ENCODE results near the gene MTERF2. TPM values are rescaled to one million over a fixed set of nuclear protein-coding genes. Genes with fewer than 3 reads are reported as not detected.
A peak's percentile ranks its signal among the peaks of the same experiment; 100 is the strongest.

The MTERF2 gene
- total RNA-seq, 2 donors from 2014 or later = 8.0 to 9.0 TPM

DNA sequence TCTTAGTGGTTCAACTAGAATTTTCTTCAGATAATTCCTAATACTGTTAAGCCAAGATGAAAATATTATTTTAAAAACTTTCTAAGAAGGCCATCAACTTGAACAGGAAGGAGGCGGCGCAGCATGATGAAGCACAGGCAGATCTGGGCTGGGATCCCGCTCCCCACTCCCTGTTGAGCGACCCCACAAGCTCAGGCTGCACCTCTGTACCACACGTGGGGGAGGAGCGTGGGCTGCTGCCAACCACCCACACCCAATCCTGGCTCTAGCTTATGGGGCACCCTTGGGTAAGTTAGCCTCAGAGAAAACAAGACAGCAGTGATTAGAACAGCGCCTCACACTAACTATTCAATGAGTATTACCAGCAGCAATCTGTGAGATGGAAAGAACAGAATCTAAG, 6.0 kb downstream of the MTERF2 start:
- Mint-ChIP-seq H3K4me1 (ENCODE audit: low read depth in 2 of 2) (peaks cover 24 to 28% of the 10 kb centered on the region in 2 donors), H3K4me3 (no peak overlapping the region), H3K27ac (no peak overlapping the region), H3K36me3 (peaks cover 26% of the 10 kb centered on the region), H3K9me3 (peaks cover 4% of the 10 kb centered on the region), H3K27me3 (no peaks in the 10 kb centered on the region)
- ATAC-seq (no peak), DNase-seq (ENCODE audit: low spot score) (no peak)

DNA sequence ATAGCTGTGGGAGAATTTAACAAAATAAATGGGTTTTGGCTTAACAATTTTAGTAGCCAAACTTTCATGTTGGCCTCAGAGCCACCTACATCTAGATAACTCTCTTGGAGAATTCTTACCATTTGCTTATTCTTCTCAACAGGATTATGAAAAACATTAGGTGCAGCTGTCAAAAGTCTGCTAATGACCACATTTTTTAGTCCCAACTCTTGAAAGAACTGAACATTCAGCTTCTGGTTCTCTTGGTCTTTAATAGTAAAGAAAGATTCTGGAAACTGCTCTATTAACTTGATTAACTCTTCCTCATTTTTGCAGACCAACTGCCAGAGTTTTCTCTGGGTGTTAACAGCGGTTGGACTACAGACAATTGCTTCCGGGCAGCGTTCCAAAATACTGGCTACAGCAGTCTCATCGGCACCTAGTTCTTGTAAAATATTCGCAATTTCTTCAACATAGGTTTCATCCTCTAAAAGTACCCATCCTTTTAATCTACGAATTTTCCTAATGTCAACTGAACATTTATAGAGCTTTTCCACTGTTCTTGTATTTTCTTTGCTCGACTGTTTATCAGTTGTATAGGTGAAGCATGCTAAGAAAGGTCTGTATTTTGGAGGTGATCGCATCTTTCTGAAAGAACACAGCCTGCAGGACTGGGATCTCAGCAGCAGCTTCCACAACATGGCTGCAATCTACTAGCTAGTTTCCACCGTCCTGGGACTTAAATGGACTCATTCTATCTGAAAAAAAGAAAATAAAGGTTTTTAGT, 8.7 kb downstream of the MTERF2 start:
- no peaks in the 10 kb centered on the region for H3K27me3 Mint-ChIP-seq
- H3K27ac Mint-ChIP-seq = no peak overlapping the region
- DNase-seq (ENCODE audit: low spot score) (no peak), ATAC-seq (no peak)
- no peak overlapping the region for H3K4me3 Mint-ChIP-seq
- no peaks in the 10 kb centered on the region for H3K9me3 Mint-ChIP-seq
- peaks cover 7% of the 10 kb centered on the region for H3K36me3 Mint-ChIP-seq
- H3K4me1 Mint-ChIP-seq (ENCODE audit: low read depth in 2 of 2) = peaks cover 8 to 14% of the 10 kb centered on the region in 2 donors

DNA sequence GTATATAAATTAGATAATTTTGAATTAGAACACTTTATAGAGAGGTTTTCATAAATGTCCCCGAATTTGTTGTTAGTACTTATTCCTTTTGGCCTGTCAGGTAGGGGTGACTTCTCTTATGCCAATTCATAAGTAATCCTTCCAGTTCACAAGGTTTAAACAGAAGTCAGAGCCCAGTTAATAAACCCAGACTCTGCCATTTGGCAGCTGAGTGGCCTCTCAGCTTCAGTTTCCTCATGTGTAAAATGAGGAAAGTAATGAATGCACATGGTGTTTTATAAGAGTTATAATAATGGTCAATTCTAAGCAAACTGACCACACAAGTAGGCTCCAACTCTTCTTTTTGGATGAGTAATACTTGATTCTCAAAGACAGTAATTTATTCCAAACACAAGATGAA, 10.3 kb downstream of the MTERF2 start:
- Mint-ChIP-seq H3K27ac (no peak overlapping the region), H3K4me3 (no peak overlapping the region)

DNA sequence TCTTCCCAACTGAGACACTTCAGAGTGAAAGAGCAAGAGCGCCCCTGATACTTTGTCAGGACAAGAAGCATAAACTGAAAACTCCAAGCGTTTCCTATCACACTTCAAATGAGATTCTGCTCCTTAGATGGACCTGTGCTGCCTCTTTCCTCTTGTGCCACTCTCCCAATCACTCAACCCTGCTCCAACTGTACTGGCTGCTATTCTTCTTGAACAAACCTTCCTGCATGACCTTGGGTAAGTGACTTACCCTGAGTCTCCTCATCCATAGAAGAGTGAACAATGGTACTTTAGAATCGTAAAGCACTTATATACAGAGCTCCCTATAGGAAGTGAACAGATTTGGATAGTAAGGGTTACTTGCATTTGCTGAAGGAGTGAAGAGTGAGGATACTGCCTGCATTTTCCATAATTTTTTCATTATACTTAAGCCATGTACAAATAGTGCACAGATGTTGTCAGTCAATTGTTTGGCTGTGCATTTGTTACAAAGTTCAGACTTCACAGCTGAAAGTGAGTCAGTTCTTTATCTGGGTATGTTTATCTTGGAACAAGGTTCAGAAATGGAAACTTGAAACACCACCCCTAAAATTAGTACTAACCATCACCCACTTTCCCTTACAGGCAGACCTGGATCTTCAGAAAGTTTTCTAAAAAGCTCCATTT, 10.8 kb downstream of the MTERF2 start:
- Mint-ChIP-seq H3K36me3 (peaks cover 9% of the 10 kb centered on the region), H3K9me3 (no peaks in the 10 kb centered on the region), H3K27ac (no peak overlapping the region), H3K4me1 (ENCODE audit: low read depth in 2 of 2) (peaks cover 5 to 12% of the 10 kb centered on the region in 2 donors), H3K27me3 (no peaks in the 10 kb centered on the region), H3K4me3 (no peak overlapping the region)
- ATAC-seq = no peak
- no peak for DNase-seq (ENCODE audit: low spot score)

More for the DNA sequence above, 10.3 kb downstream of the MTERF2 start:
- H3K4me1 Mint-ChIP-seq (ENCODE audit: low read depth in 2 of 2) = peaks cover 4 to 11% of the 10 kb centered on the region in 2 donors
- ATAC-seq = no peak
- H3K27me3 Mint-ChIP-seq = no peaks in the 10 kb centered on the region
- peaks cover 6% of the 10 kb centered on the region for H3K36me3 Mint-ChIP-seq
- no peaks in the 10 kb centered on the region for H3K9me3 Mint-ChIP-seq
- DNase-seq (ENCODE audit: low spot score) = no peak

DNA sequence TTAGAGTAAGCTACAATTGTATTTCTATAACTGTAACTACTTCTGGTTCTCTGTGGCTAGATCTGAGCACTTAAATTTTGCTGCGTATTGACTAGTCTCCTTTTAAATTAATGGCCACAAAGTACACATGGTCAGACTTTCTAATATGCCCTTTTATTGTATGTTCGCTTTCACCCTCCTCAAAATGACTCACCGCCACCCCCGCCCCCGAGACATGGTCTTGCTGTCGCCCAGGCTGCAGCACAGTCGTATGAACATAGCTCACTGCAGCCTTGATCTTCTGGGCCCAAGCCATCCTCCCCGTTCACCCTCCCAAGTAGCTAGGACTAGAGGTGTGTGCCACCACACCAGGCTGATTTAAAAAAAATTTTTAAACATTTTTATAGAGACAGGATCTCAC, 11.8 kb downstream of the MTERF2 start:
- DNase-seq (ENCODE audit: low spot score) = no peak
- Mint-ChIP-seq H3K4me3 (no peak overlapping the region), H3K4me1 (ENCODE audit: low read depth in 2 of 2) (peaks cover 9 to 15% of the 10 kb centered on the region in 2 donors), H3K9me3 (no peaks in the 10 kb centered on the region), H3K27ac (no peak overlapping the region), H3K36me3 (peaks cover 13% of the 10 kb centered on the region), H3K27me3 (no peaks in the 10 kb centered on the region)
- ATAC-seq = no peak

DNA sequence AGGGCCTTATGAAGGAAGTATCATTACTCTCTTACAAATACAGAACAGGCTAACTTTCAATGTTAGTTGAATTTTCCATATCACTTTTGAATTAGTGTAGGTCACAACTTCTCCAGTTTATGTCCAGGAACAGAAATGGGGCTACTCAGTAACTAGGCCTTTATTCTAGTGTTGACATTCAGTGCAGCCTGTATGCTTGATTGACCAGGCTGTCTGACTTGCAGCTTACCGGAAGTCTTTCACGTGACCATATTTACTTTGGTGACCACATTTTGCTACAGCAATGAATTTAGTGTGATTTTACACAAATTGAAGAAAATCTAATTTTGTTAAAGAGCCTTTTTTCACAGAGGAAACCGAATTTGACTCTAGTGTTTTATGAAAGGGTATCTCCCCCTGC, 12.4 kb downstream of the MTERF2 start:
- no peak overlapping the region for H3K27ac Mint-ChIP-seq
- H3K27me3 Mint-ChIP-seq = no peaks in the 10 kb centered on the region
- ATAC-seq (no peak), DNase-seq (ENCODE audit: low spot score) (no peak)
- H3K9me3 Mint-ChIP-seq = no peaks in the 10 kb centered on the region
- peaks cover 9 to 15% of the 10 kb centered on the region in 2 donors for H3K4me1 Mint-ChIP-seq (ENCODE audit: low read depth in 2 of 2)
- peaks cover 13% of the 10 kb centered on the region for H3K36me3 Mint-ChIP-seq
- no peak overlapping the region for H3K4me3 Mint-ChIP-seq

DNA sequence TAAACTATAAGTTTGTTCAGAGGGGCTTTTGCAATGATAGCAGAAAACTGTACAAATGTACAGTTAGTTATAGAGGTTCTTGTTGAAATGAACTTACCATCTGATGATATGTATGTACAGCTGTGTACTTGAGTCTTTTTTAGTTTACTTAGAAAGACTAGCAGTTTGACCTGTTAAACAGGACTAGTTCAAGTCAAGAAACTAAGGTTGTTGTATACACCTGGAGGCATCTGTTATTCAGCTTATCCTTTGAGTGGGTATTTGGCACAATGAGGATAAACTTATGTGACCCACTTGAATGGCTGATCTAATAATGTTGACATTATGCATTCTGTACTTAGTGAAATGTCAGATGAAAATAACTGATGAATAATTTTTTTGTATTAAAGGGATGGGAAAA, 13.4 kb downstream of the MTERF2 start:
- Mint-ChIP-seq H3K27ac (no peak overlapping the region), H3K36me3 (peaks cover 13% of the 10 kb centered on the region)

DNA sequence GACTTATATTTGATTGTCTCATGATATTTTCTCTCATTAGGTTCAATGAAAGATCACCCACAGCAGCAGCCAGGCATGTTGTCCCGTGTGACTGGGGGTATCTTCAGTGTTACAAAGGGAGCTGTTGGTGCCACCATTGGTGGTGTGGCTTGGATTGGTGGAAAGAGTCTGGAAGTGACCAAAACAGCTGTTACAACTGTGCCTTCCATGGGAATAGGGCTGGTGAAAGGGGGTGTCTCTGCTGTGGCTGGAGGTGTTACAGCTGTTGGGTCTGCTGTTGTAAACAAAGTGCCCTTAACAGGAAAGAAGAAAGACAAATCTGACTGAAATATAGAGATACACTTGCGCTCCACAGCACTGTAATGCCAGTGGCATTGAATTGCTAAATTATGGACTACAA, 15.9 kb downstream of the MTERF2 start:
- Mint-ChIP-seq H3K4me3 (no peak overlapping the region), H3K27ac (no peak overlapping the region), H3K4me1 (ENCODE audit: low read depth in 2 of 2) (peaks cover 9 to 15% of the 10 kb centered on the region in 2 donors), H3K27me3 (no peaks in the 10 kb centered on the region), H3K36me3 (peaks cover 19% of the 10 kb centered on the region), H3K9me3 (no peaks in the 10 kb centered on the region)
- no peak for DNase-seq (ENCODE audit: low spot score)
- no peak for ATAC-seq

More for the DNA sequence above, 13.4 kb downstream of the MTERF2 start:
- H3K4me1 Mint-ChIP-seq (ENCODE audit: low read depth in 2 of 2) = peaks cover 9 to 15% of the 10 kb centered on the region in 2 donors
- no peak for DNase-seq (ENCODE audit: low spot score)
- H3K9me3 Mint-ChIP-seq = no peaks in the 10 kb centered on the region
- H3K4me3 Mint-ChIP-seq = no peak overlapping the region
- no peaks in the 10 kb centered on the region for H3K27me3 Mint-ChIP-seq
- ATAC-seq = no peak

DNA sequence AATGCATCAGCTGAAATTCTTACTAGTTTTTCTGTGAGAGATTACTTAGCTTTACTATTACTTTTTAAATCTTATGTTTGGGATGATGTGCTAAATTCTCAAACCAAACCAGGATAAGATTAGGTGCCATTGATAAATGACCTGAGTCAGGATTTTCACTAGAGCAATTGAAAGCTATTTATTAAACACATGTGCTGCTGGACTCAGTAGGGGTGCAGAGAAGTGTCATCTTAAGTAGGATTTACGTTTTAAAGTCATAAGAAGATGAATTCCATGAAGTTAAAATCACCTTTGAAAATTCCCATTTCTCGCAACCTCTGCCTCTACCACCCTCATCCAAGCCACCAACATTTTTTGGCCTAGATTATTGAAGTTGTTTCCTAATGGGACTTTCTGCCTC, 22.4 kb downstream of the MTERF2 start:
- Mint-ChIP-seq H3K36me3 (peaks cover 18% of the 10 kb centered on the region), H3K9me3 (no peaks in the 10 kb centered on the region), H3K4me3 (no peak overlapping the region), H3K27me3 (no peaks in the 10 kb centered on the region), H3K27ac (no peak overlapping the region), H3K4me1 (ENCODE audit: low read depth in 2 of 2) (peaks cover 11 to 15% of the 10 kb centered on the region in 2 donors)
- no peak for ATAC-seq
- DNase-seq (ENCODE audit: low spot score) = no peak

DNA sequence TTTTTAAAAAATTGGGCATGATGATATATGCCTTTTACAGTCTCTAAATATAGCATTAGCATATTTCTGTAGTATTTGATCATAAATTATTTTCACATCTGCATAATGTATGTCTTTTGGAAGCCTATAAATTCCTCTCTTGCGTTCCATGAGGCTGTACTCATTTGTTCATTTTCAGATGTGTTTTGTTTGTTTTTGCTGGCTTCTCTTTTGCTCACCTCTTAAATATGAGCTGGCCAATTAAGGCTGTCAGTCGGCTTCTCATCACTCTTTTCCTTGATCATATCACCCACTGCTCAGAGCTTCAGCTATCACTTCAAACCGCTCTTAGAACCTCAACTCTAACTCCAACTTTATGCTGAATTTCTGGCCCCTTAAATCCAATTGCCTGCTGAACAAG, 24.7 kb downstream of the MTERF2 start:
- no peak for ATAC-seq
- Mint-ChIP-seq H3K36me3 (peaks cover 11% of the 10 kb centered on the region), H3K27me3 (no peaks in the 10 kb centered on the region), H3K27ac (no peak overlapping the region), H3K9me3 (no peaks in the 10 kb centered on the region), H3K4me1 (ENCODE audit: low read depth in 2 of 2) (peaks cover 19 to 22% of the 10 kb centered on the region in 2 donors), H3K4me3 (no peak overlapping the region)
- no peak for DNase-seq (ENCODE audit: low spot score)

DNA sequence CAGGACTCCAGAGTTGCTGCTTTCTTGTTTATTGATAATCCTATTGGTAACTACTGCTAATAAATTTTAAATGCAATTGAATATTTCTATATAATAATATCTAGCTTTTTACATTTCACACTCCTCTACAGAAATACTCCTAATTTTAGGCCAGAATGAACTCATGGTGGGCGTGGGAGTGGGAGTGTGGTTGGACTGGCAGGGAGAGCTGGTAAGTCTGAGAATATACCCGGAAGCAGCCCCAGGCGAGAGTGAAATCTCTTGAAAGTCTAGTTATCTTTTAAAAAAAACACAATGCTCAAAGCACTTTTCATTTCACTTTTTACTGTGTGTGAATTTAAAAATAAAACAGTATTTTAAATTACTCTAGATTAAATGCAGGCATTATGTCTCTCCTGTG, 26.5 kb downstream of the MTERF2 start:
- peak overlapping the region in 1 of 2 donors; percentile 9 for H3K27ac Mint-ChIP-seq
- H3K4me1 Mint-ChIP-seq (ENCODE audit: low read depth in 2 of 2) = peaks cover 28 to 30% of the 10 kb centered on the region in 2 donors
- no peaks in the 10 kb centered on the region for H3K9me3 Mint-ChIP-seq
- H3K36me3 Mint-ChIP-seq = peaks cover 11% of the 10 kb centered on the region
- no peak for DNase-seq (ENCODE audit: low spot score)
- ATAC-seq = no peak
- no peak overlapping the region for H3K4me3 Mint-ChIP-seq
- no peaks in the 10 kb centered on the region for H3K27me3 Mint-ChIP-seq

DNA sequence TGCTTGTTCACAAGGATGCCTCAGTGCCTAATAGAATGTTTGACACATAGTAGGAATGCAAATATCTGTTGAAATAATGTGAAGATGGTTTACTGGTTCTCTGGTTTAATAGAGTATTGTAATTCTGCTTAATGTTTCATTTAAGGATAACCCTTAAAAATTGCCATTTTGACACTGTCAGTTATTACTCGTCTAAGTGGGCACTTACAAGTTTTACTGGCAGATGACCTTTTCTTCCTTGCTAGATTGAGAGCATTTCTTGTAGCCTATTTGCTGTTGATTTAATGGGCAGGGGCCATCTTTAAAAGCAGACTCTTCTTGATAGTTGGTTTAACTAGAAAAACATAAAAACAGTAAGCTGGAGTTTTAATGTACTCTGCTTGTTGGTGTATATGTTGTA, 29.4 kb downstream of the MTERF2 start:
- DNase-seq (ENCODE audit: low spot score) (no peak), ATAC-seq (no peak)
- Mint-ChIP-seq H3K27ac (peak overlapping the region; percentile 89 to 98), H3K27me3 (no peaks in the 10 kb centered on the region), H3K36me3 (peaks cover 7% of the 10 kb centered on the region), H3K9me3 (no peaks in the 10 kb centered on the region), H3K4me1 (ENCODE audit: low read depth in 2 of 2) (peaks cover 23 to 24% of the 10 kb centered on the region in 2 donors), H3K4me3 (peak overlapping the region; percentile 99)

DNA sequence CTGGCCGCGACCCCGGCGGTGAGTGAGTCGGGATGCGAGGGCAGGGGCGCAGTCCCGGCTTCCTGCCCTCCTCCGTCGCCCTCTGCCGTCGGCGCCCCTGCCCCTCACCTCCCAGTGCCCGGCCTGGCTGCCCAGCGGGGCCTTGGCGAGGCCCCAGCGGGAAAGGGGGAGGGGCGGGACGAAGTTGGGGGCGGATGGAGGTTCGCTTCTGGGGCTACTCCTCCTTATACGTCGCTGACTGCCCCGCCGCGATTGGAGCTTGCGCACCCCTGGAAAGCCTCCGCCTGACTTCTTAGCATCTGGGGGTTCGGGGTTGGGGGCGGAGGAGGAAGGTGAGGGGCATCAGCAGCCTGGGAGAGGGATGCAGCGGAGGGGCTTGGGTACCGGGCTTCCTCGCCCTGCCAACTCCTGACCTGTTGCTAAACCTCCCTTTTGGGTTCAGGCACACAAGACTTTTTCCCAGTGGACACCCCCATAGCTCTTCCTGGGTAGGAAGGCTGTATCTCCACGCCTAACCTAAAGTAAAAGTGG, 30.8 kb downstream of the MTERF2 start:
- Mint-ChIP-seq H3K27ac (peak overlapping the region; percentile 89 to 98), H3K36me3 (peaks cover 4% of the 10 kb centered on the region), H3K9me3 (no peaks in the 10 kb centered on the region), H3K4me1 (ENCODE audit: low read depth in 2 of 2) (peaks cover 18 to 20% of the 10 kb centered on the region in 2 donors), H3K4me3 (peak overlapping the region; percentile 99), H3K27me3 (no peaks in the 10 kb centered on the region)
- no peak for DNase-seq (ENCODE audit: low spot score)
- peak in 1 of 2 donors; percentile 58 for ATAC-seq

DNA sequence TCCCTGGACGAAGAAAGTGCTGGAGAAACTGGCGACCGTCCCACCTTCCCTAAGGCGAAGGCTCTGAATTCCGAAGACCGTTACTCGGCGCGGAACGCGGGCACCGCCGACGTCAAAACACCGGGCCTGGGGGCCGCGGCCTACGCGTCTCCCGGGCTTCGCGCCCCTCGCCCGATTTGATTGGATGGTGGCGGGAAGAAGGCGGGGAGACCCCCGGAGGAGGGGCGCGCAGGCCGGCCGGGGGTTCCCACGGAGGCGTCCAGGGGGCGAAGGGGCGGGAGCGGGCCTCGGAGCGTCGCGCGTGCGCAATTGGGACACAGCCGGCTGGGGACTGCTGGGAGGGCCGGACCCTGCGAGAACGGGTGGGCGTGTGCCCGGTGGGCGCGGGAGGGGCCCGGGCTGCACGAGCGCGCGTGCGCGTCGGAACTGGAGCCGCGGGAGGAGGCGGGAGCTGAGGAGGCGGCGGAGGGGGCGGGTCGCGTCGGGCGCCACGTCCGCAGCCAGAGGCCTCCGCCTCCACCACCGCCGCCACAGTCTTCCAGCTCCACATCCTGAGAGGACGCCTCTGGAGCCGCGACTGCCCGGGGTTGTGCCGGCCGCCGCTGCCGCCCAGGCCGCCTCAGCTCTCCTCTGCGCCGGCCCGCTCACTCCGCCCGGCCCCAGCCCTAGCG, 31.4 kb downstream of the MTERF2 start, which contains the start of gene TMEM263:
TSS of gene TMEM263 (plus strand) at position 531 of the 671 bp plus-strand sequence. CDS start 11,210 bp downstream, outside the sequence.
- H3K27me3 Mint-ChIP-seq = no peaks in the 10 kb centered on the region
- ATAC-seq = peak; percentile 93 to 95
- peak within 1 kb of the TSS; percentile 89 to 98 for H3K27ac Mint-ChIP-seq
- no peaks in the 10 kb centered on the region for H3K36me3 Mint-ChIP-seq
- peak; percentile 98 for DNase-seq (ENCODE audit: low spot score)
- peaks cover 15 to 16% of the 10 kb centered on the region in 2 donors for H3K4me1 Mint-ChIP-seq (ENCODE audit: low read depth in 2 of 2)
- H3K4me3 Mint-ChIP-seq = peak within 1 kb of the TSS; percentile 99
- no peaks in the 10 kb centered on the region for H3K9me3 Mint-ChIP-seq
